MCF 10A (cell line): ENCODE measurements around the gene SLC9A8. TPM values are rescaled to one million over a fixed set of nuclear protein-coding genes. Genes with fewer than 3 reads are reported as not detected.

ENCODE experiments used
- BruUV-seq: library from RNA; stranded (reverse); fragments of 400-500 nt; replicated peaks from 2 replicates; lab custom pipeline; 2021; lab: Mats Ljungman, UMichigan
- CTCF ChIA-PET: fragments of 300-600 bp; sonication (Branson Sonifier 250); formaldehyde crosslinking; extraction: SDS; loops from one replicate; lab custom pipeline; 2021; ENCODE audit warnings: antibody characterized with exemption, inconsistent platforms; lab: Yijun Ruan, JAX
- POLR2A ChIA-PET: fragments of 300-600, 350-650 bp; sonication (Branson Sonifier 250); formaldehyde crosslinking; extraction: SDS; loops from one replicate; lab custom pipeline; 2020; ENCODE audit warnings: antibody characterized with exemption, inconsistent platforms; lab: Yijun Ruan, JAX
- DNase-seq: peaks from one replicate; pipeline ENCODE4 v3.0.0-alpha.2; 2018; ENCODE audit not compliant: unreplicated experiment
- H3K27ac Mint-ChIP-seq: one replicate; pipeline ENCODE4 v1.8.0; 2022; ENCODE audit warnings: mild to moderate bottlenecking, low read depth, mixed read lengths; ENCODE audit not compliant: unreplicated experiment
- H3K27me3 Mint-ChIP-seq: one replicate; pipeline ENCODE4 v1.8.0; 2022; ENCODE audit warnings: mixed read lengths; ENCODE audit not compliant: insufficient read depth, unreplicated experiment
- H3K36me3 Mint-ChIP-seq: one replicate; pipeline ENCODE4 v1.8.0; 2022; ENCODE audit warnings: mild to moderate bottlenecking, moderate library complexity, mixed read lengths; ENCODE audit not compliant: insufficient read depth, unreplicated experiment
- H3K4me1 Mint-ChIP-seq: one replicate; pipeline ENCODE4 v1.8.0; 2022; ENCODE audit warnings: mixed read lengths; ENCODE audit not compliant: insufficient read depth, unreplicated experiment
- H3K4me3 Mint-ChIP-seq: one replicate; pipeline ENCODE4 v1.8.0; 2022; ENCODE audit warnings: mild to moderate bottlenecking, moderate library complexity, mixed read lengths; ENCODE audit not compliant: unreplicated experiment
- H3K9me3 Mint-ChIP-seq: one replicate; pipeline ENCODE4 v1.8.0; 2022; ENCODE audit warnings: mixed read lengths; ENCODE audit not compliant: unreplicated experiment
- CTCF ChIP-seq: fragments of 200-600 bp; IDR thresholded peaks from one replicate; pipeline ENCODE4 v1.8.0; 2022; ENCODE audit warnings: antibody characterized with exemption, mild to moderate bottlenecking; ENCODE audit not compliant: unreplicated experiment
- intact Hi-C: fragments of 100-400 bp; cut with micrococcal nuclease; formaldehyde crosslinking; loops from 2 replicates; pipeline ENCODE4 v1.14.1; 2022
- total RNA-seq: library from RNA; stranded (reverse); gene quantifications from 2 replicates; pipeline ENCODE4 v1.2.3, GENCODE V29; 2022

SLC9A8 gene
- total RNA-seq, 1 experiment from 2014 or later: 14.6 TPM

GRCh38 chr20:49808753-49809152 lies 3.9 kb upstream of the SLC9A8 start:
- H3K27ac Mint-ChIP-seq: no peak overlapping the region
- H3K9me3 Mint-ChIP-seq: no peaks in the 10 kb centered on the region
- DNase-seq: no peak
- no peak for TF ChIP-seq CTCF
- ChIA-PET CTCF (interaction anchor here (0.7 kb wide), 1 partner anchor 180 kb away, joined by 7 read pairs; no protein-coding TSS in a partner anchor), POLR2A (interaction anchor here (1.2 kb wide), 1 partner anchor 20 kb away, joined by 3 read pairs; no protein-coding TSS in a partner anchor)
- BruUV-seq: no TSS peak
- peaks cover 23% of the 10 kb centered on the region for H3K4me1 Mint-ChIP-seq
- intact Hi-C loops: no loop called here
- no peak overlapping the region for H3K4me3 Mint-ChIP-seq
- no peaks in the 10 kb centered on the region for H3K27me3 Mint-ChIP-seq
- H3K36me3 Mint-ChIP-seq: no peaks in the 10 kb centered on the region

- POLR2A ChIA-PET: interaction anchor here (0.6 to 2.1 kb wide), 3 partner anchors 11 to 120 kb away, joined by 3 to 10 read pairs (median 3); no protein-coding TSS in a partner anchor
- CTCF ChIA-PET: interaction anchor here (0.5 to 0.7 kb wide), 3 partner anchors 93 to 487 kb away, joined by 3 to 5 read pairs (median 4); no protein-coding TSS in a partner anchor
These were observed 2.7 kb upstream of the SLC9A8 start for GRCh38 chr20:49809803-49810359.

GRCh38 chr20:49810491-49811190 lies 2.0 kb upstream of the SLC9A8 start:
- Mint-ChIP-seq H3K27me3 (no peaks in the 10 kb centered on the region), H3K4me3 (no peak overlapping the region), H3K4me1 (peaks cover 32% of the 10 kb centered on the region), H3K9me3 (no peaks in the 10 kb centered on the region), H3K36me3 (peaks cover 8% of the 10 kb centered on the region), H3K27ac (no peak overlapping the region)
- POLR2A ChIA-PET: interaction anchor here (1.5 to 2.1 kb wide), 2 partner anchors 12 to 36 kb away, joined by 7 to 10 read pairs; no protein-coding TSS in a partner anchor
- no TSS peak for BruUV-seq
- no peak for TF ChIP-seq CTCF
- CTCF ChIA-PET: interaction anchor here (0.5 to 1.5 kb wide), 2 partner anchors 35 to 488 kb away, joined by 3 to 4 read pairs; no protein-coding TSS in a partner anchor
- intact Hi-C loops: loop anchor here (5.0 kb wide), 1 partner anchor 98 kb away; the partner anchor contains the start of gene B4GALT5
- no peak for DNase-seq

More at GRCh38 chr20:49809803-49810359, 2.7 kb upstream of the SLC9A8 start:
- no peak overlapping the region for H3K4me3 Mint-ChIP-seq
- no TSS peak for BruUV-seq
- no peak for TF ChIP-seq CTCF
- intact Hi-C loops: loop anchor here (5.0 kb wide), 1 partner anchor 98 kb away; the partner anchor contains the start of gene B4GALT5
- DNase-seq: no peak
- H3K27me3 Mint-ChIP-seq: no peaks in the 10 kb centered on the region
- H3K4me1 Mint-ChIP-seq: peaks cover 28% of the 10 kb centered on the region
- no peaks in the 10 kb centered on the region for H3K9me3 Mint-ChIP-seq
- H3K36me3 Mint-ChIP-seq: peaks cover under 1% of the 10 kb centered on the region
- no peak overlapping the region for H3K27ac Mint-ChIP-seq
